CD4-positive, alpha-beta T cell treated with Interleukin-21 for 1 hour (primary cell): ENCODE data around the gene TAS2R39.

ENCODE experiments used
- DNase-seq: peaks from one replicate; pipeline ENCODE4 v3.0.0-alpha.2; 2020

TAS2R39 gene

GRCh38 chr7:143216686-143217085 lies 33.5 kb downstream of the TAS2R39 start:
- no peak for DNase-seq

- DNase-seq = no peak
Observed at GRCh38 chr7:143217806-143218205, 34.6 kb downstream of the TAS2R39 start.

- no peak for DNase-seq
Observed at GRCh38 chr7:143221286-143221685, 38.1 kb downstream of the TAS2R39 start.

GRCh38 chr7:143221737-143222136 lies 38.5 kb downstream of the TAS2R39 start, which contains the start of gene TAS2R40:
TAS2R40 (plus strand) TSS chr7:143222037; CDS start chr7:143222079, 42 bp downstream.
- no peak for DNase-seq

GRCh38 chr7:143222782-143223181 lies 39.6 kb downstream of the TAS2R39 start:
- DNase-seq = no peak

GRCh38 chr7:143223784-143224183 lies 40.6 kb downstream of the TAS2R39 start:
- DNase-seq = no peak

GRCh38 chr7:143225047-143225446 lies 41.8 kb downstream of the TAS2R39 start:
- DNase-seq = no peak

- no peak for DNase-seq
Observed at GRCh38 chr7:143227806-143228205, 44.6 kb downstream of the TAS2R39 start.

- DNase-seq = no peak
Observed at GRCh38 chr7:143229054-143229790, 46.0 kb downstream of the TAS2R39 start.

- no peak for DNase-seq
Observed at GRCh38 chr7:143230602-143231457, 47.6 kb downstream of the TAS2R39 start.
